ENCODE data around the gene CTSF. TPM values are rescaled to one million over a fixed set of nuclear protein-coding genes. Genes with fewer than 3 reads are reported as not detected.

Gene CTSF
- total RNA-seq, 1 donor from 2014 or later, result 1.6 TPM

DNA sequence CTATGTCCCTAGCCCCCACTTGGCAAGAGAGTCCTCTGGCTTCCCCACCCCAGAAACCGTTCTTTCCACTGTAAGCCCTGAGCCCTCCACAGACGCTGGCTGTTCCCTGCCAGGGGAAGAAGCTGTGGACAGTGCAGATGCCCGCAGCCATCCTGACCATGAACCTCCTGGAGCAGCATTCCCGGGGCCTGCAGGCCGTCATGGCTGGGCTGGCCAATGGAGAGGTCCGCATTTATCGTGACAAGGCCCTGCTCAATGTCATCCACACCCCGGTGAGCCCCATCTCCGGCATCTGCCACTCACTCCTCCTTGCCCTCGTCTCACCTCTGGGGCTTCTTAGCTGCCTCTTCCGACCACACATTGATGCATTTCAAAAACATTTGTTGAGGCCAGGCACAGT is 44.8 kb downstream of the CTSF start:
- no peaks in the 10 kb centered on the region for H3K27me3 ChIP-seq (ENCODE audit: control insufficient read depth, insufficient read depth, low read length)
- H3K36me3 ChIP-seq (ENCODE audit: control insufficient read depth, insufficient read depth, low read length), result peaks cover 18% of the 10 kb centered on the region
- FAIRE-seq (no peak), DNase-seq (ENCODE audit: low read depth) (no peak)
- no peak for TF ChIP-seq CTCF (IDR thresholded peaks at IDR 0.05; ENCODE audit: insufficient read depth, low read length, severe bottlenecking)
- H3K4me3 ChIP-seq (ENCODE audit: low read depth, low read length), result no peak overlapping the region

Other genes starting within 250 kb of the CTSF start
- 19.0 and 19.7 TPM in 2 replicates for gene RIN1, start 232.2 kb downstream of the CTSF start, total RNA-seq
- gene BRMS1, start 223.5 kb downstream of the CTSF start, total RNA-seq, result 67.6 and 81.6 TPM in 2 replicates
- gene B4GAT1, start 221.0 kb downstream of the CTSF start, total RNA-seq, result 7.7 and 10.8 TPM in 2 replicates
- gene SLC29A2, start 196.8 kb downstream of the CTSF start, total RNA-seq, result 1.9 and 2.1 TPM in 2 replicates
- not detected in 2 replicates for gene NPAS4, start 147.6 kb downstream of the CTSF start, total RNA-seq
- 38.5 and 43.7 TPM in 2 replicates for gene MRPL11, start 129.8 kb downstream of the CTSF start, total RNA-seq
- 10.4 and 11.6 TPM in 2 replicates for gene PELI3, start 101.7 kb downstream of the CTSF start, total RNA-seq
- 45.0 and 70.0 TPM in 2 replicates for gene DPP3, start 88.2 kb downstream of the CTSF start, total RNA-seq
- 8.2 and 9.5 TPM in 2 replicates for gene BBS1, start 58.0 kb downstream of the CTSF start, total RNA-seq
- 8.4 and 9.7 TPM in 2 replicates for gene ZDHHC24, start 22.6 kb downstream of the CTSF start, total RNA-seq
- gene ACTN3, start 21.7 kb downstream of the CTSF start, total RNA-seq, result not detected in 2 replicates
- gene CCDC87, start 24.5 kb upstream of the CTSF start, total RNA-seq, result under 0.01 TPM in 2 replicates
- 29.3 and 30.3 TPM in 2 replicates for gene CCS, start 24.6 kb upstream of the CTSF start, total RNA-seq
- 7.4 and 10.9 TPM in 2 replicates for gene RBM14, start 48.0 kb upstream of the CTSF start, total RNA-seq
- 173 and 246 TPM in 2 replicates for gene RBM4, start 70.1 kb upstream of the CTSF start, total RNA-seq
- gene RBM4B, start 109.3 kb upstream of the CTSF start, total RNA-seq, result 13.4 and 15.7 TPM in 2 replicates
- 38.7 and 67.3 TPM in 2 replicates for gene SPTBN2, start 160.6 kb upstream of the CTSF start, total RNA-seq